ENCODE measurements around the gene TLCD1.

TLCD1 gene

DNA sequence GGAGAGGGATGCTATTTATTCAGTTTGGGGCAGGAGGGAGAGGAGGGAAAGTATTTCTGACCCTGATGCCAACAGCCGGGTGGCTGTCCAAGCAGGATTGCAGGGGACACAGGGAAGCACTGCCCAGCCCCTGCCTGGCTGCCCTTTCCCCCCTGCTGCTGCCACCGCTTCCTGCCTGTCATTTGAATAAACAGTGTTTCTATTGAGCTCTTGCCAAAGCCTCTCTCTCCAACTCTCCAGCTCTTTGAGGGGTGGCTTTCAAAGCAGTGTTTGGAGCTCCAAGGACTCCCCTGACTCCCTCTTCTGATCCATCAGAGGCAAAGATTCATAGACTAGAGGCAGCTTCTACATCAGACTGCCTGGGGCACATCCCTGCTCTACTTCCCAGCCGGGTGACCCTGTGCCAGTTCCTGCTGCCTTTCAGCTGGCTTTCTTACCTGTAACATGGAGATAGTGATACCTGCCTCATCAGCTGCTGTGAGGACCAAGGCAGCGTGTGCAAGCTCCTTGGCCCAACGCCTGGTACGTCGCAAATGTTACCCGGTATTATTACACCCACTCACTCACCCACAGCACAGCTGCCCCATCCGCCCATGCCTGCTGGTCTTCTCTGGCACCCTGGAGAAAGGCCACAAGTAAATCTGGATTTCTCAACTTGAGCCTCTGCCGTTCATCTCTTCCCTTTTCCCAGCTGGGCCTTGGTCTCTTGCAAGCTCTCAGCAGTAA, 23.8 kb downstream of the TLCD1 start:
- TF ChIP-seq, protein P1, sequence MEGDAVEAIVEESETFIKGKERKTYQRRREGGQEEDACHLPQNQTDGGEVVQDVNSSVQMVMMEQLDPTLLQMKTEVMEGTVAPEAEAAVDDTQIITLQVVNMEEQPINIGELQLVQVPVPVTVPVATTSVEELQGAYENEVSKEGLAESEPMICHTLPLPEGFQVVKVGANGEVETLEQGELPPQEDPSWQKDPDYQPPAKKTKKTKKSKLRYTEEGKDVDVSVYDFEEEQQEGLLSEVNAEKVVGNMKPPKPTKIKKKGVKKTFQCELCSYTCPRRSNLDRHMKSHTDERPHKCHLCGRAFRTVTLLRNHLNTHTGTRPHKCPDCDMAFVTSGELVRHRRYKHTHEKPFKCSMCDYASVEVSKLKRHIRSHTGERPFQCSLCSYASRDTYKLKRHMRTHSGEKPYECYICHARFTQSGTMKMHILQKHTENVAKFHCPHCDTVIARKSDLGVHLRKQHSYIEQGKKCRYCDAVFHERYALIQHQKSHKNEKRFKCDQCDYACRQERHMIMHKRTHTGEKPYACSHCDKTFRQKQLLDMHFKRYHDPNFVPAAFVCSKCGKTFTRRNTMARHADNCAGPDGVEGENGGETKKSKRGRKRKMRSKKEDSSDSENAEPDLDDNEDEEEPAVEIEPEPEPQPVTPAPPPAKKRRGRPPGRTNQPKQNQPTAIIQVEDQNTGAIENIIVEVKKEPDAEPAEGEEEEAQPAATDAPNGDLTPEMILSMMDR (IDR thresholded peaks at IDR 0.05; ENCODE audit: control insufficient read depth, extremely low read depth, insufficient read depth): no peak
- H3K4me3 ChIP-seq (ENCODE audit: low read depth, low read length): no peak overlapping the region
- DNase-seq (ENCODE audit: low read depth): no peak

GRCh38 chr17:28700830-28701492, 25.1 kb downstream of the TLCD1 start:
- no peak overlapping the region for H3K4me3 ChIP-seq (ENCODE audit: low read depth, low read length)
- no peak for DNase-seq (ENCODE audit: low read depth)
- TF ChIP-seq, protein P1 (IDR thresholded peaks at IDR 0.05; ENCODE audit: control insufficient read depth, extremely low read depth, insufficient read depth): no peak

DNA sequence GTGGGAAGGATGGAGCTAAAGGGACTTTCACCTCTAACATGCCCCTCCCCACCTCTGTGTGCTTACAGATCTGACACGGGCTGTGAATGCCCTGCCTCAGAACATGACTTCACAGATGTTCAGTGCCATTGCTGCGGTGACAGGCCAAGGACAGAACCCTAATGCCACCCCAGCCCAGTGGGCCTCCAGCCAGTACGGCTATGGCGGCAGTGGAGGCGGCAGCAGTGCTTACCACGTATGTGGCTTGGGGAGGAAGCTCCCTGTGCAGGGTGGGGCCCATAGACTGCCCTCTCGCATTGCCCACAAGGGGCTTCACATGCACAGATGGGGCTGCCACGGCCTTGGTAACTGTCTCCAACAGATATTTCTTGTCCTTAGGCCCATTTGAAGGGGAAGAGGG, 25.8 kb downstream of the TLCD1 start:
- H3K4me3 ChIP-seq (ENCODE audit: low read depth, low read length): no peak overlapping the region
- DNase-seq (ENCODE audit: low read depth): no peak
- TF ChIP-seq, protein P1 (IDR thresholded peaks at IDR 0.05; ENCODE audit: control insufficient read depth, extremely low read depth, insufficient read depth): no peak

GRCh38 chr17:28698253-28698941, 27.6 kb downstream of the TLCD1 start:
- no peak overlapping the region for H3K4me3 ChIP-seq (ENCODE audit: low read depth, low read length)
- TF ChIP-seq, protein P1 (IDR thresholded peaks at IDR 0.05; ENCODE audit: control insufficient read depth, extremely low read depth, insufficient read depth): no peak
- DNase-seq (ENCODE audit: low read depth): no peak

DNA sequence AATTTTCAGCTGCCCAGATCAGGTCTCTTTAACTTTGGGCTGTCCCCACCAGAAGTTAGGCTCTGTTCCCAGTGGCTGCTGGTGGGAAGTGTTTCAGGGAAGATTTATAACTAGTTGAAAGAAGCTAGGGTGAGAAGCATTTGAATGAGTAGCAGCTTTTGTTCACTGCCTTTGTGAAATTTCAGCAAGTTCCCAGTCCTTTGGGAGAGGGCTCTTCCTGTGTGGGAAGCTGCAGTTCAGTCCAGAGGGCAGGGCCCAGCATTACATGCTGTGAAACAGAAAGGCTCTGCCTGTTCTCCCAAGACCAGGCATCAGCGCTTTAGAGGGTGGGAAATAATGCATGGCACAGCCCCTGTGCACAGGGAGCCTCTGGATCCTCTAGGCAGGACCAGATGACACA, 32.2 kb downstream of the TLCD1 start:
- TF ChIP-seq, protein P1 (IDR thresholded peaks at IDR 0.05; ENCODE audit: control insufficient read depth, extremely low read depth, insufficient read depth): no peak
- no peak overlapping the region for H3K4me3 ChIP-seq (ENCODE audit: low read depth, low read length)
- DNase-seq (ENCODE audit: low read depth): no peak

DNA sequence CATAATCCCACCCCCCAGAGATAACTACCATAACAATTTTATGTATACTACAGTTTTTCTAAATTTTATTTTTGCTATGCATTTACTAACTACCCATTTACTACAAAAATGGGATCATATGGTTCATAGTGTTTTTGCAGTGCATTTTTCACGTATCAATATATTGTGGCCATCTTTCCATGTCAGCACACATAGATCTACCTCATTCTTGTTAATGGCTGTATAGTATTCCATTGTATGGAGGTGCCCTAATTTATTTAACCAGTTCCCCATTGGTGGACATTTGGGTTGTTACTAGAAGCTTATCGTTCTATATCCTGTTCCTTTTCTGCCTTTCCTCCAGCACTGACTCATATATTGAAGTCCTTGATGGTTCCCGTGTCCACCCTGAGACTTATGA, 37.0 kb downstream of the TLCD1 start:
- H3K4me3 ChIP-seq (ENCODE audit: low read depth, low read length): no peak overlapping the region
- TF ChIP-seq, protein P1 (IDR thresholded peaks at IDR 0.05; ENCODE audit: control insufficient read depth, extremely low read depth, insufficient read depth): no peak
- no peak for DNase-seq (ENCODE audit: low read depth)
